Spleen (tissue), 11 donors: ENCODE measurements around the gene KIF6. TPM values are rescaled to one million over a fixed set of nuclear protein-coding genes. Genes with fewer than 3 reads are reported as not detected.

Source experiments
- DNase-seq: peaks from one replicate; pipeline ENCODE4 v3.0.0-alpha.2; 2020
- H3K27ac ChIP-seq, 8 donors: fragments of 200-600 bp; sonication (generic) in 7 of 8; 1 replicate in 4 of 8; 2 replicates in 4 of 8; pipeline versions ENCODE4 v1.5.0 to v1.8.0; 2016 to 2021; ENCODE audit warnings: inconsistent platforms in 4 of 8, mild to moderate bottlenecking in 4 of 8, moderate library complexity in 1 of 8
- H3K27me3 ChIP-seq, 7 donors: fragments of 200-600 bp; sonication (generic) in 6 of 7; replicated peaks in 1 of 7; 1 replicate in 4 of 7; 2 replicates in 3 of 7; pipeline versions ENCODE4 v1.5.0 to v1.8.0; 2016 to 2021; ENCODE audit warnings: inconsistent platforms in 3 of 7, mild to moderate bottlenecking in 1 of 7
- H3K36me3 ChIP-seq, 6 donors: fragments of 200-600 bp; sonication (generic) in 5 of 6; 1 replicate in 4 of 6; 2 replicates in 2 of 6; pipeline versions ENCODE4 v1.5.0 to v1.8.0; 2016 to 2021; ENCODE audit warnings: inconsistent platforms in 2 of 6
- H3K4me1 ChIP-seq, 6 donors: fragments of 200-600 bp; sonication (generic) in 5 of 6; 1 replicate in 3 of 6; 2 replicates in 3 of 6; pipeline versions ENCODE4 v1.5.0 to v1.8.0; 2016 to 2021; ENCODE audit warnings: inconsistent platforms in 3 of 6
- H3K4me3 ChIP-seq, 8 donors: fragments of 200-600 bp; sonication (generic) in 7 of 8; 1 replicate in 4 of 8; 2 replicates in 4 of 8; pipeline versions ENCODE4 v1.5.0 to v1.8.0; 2016 to 2021; ENCODE audit warnings: inconsistent platforms in 4 of 8, mild to moderate bottlenecking in 4 of 8, moderate library complexity in 2 of 8
- H3K9me3 ChIP-seq, 8 donors: fragments of 200-600 bp; sonication (generic) in 7 of 8; 1 replicate in 4 of 8; 2 replicates in 4 of 8; pipeline versions ENCODE4 v1.5.0 to v1.8.0; 2016 to 2021; ENCODE audit warnings: inconsistent platforms in 4 of 8
- POLR2A ChIP-seq, 3 donors: fragments of 450-650 bp; IDR thresholded peaks; one replicate each; pipeline ENCODE4 v1.5.1; 2017; ENCODE audit warnings: antibody characterized with exemption in 3 of 3, mild to moderate bottlenecking in 1 of 3
- POLR2AphosphoS5 ChIP-seq, 3 donors: sonication (generic); formaldehyde crosslinking; IDR thresholded peaks; one replicate each; pipeline ENCODE4 v1.5.1; 2017; ENCODE audit warnings: antibody characterized with exemption in 3 of 3
- WGBS, 5 donors: extraction: QIAGEN DNeasy Blood & Tissue Kit in 3 of 5; methylation state at CpG; one replicate each; pipeline versions ENCODE4 v1.1.5 to v1.1.7; 2013 to 2018; 5-methylcytosine and 5-hydroxymethylcytosine counted together
- intact Hi-C: fragments of 100-400 bp; cut with DNase I; formaldehyde crosslinking; loops from one replicate; pipeline ENCODE4 v1.15.0; 2023; ENCODE audit warnings: low total_unique reads
- polyA plus RNA-seq, 3 donors: library from polyadenylated mRNA; stranded (reverse); fragments of 200-250 nt; gene quantifications; one replicate each; pipeline ENCODE4 v1.2.1, GENCODE V29; 2013
- total RNA-seq, 7 donors: library from RNA; depleted of rRNA in 3 of 7; stranded (reverse); fragments of >200 nt in 3 of 7; fragmentation: NEBNext Ultra II Directional in 4 of 7; extraction: Animal tissue kit (Norgen Biotek cat#: 25700) in 4 of 7; gene quantifications; one replicate each; pipeline versions ENCODE4 v1.1.0 to v1.2.1, GENCODE V29; 2016 to 2021
- TF ChIP-seq, protein P1 (sequence below), 11 experiments: fragments of 200-600 bp in 7 of 11; fragments of 450-650 bp in 4 of 11; sonication (generic) in 4 of 11; IDR thresholded peaks in 8 of 11; conservative IDR thresholded peaks in 3 of 11; 1 replicate in 7 of 11; 2 replicates in 4 of 11; pipeline versions ENCODE4 v1.4.0 to v1.8.0; 2016 to 2021; ENCODE audit warnings: antibody characterized with exemption in 11 of 11, inconsistent platforms in 4 of 11, mild to moderate bottlenecking in 1 of 11
- donor health status: healthy with polysubstance abuse.
- donor health status: DM: no; HTN: no; CAD: no; lungs with moderate emphysema.
- donor health status: DM: no; HTN: no; CAD: no.
- donor health status: Bipolar disorder and iron deficiency.
- donor health status: healthy.
- donor health status: DM: no; HTN: no; CAD: no.
- donor health status: DM: yes; HTN: yes; CAD: no.

Gene KIF6
- total and polyA plus RNA-seq, 10 donors: 0.10 to 0.75 (median 0.24) TPM; not detected in 3

DNA sequence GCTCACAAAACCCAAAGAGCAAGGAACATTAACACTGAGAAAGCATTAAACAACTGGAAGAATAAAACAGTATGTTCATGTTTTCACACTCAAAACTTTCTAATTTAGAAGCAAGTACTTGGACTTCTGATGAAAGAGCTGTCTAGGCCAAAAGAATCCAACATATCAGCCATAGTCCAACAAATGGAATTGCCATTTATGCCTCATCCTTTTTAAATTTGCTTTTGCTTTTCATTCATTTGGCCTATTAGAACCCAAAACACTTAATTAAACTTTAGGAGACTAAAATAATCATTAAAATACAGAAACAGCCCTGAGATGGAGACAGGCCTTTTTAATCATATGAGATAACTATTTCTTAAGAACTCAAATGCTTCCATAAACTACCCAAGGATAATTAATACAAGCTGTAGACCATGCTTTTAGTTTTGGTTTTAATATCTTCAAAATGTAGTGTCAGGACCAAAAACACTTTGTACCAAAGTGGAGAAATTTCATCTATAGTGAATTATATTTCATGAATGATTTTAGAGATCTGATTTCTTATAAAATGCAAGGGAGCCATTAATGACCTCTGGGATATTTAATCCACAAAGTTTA lies 166.5 kb downstream of the KIF6 start:
- Histone ChIP-seq H3K27me3 (no peaks in the 10 kb centered on the region), H3K36me3 (no peaks in the 10 kb centered on the region), H3K9me3 (no peaks in the 10 kb centered on the region), H3K27ac (no peak overlapping the region), H3K4me1 (no peaks in the 10 kb centered on the region), H3K4me3 (no peak overlapping the region)
- TF ChIP-seq POLR2A (IDR thresholded peaks at IDR 0.05) (no peak), POLR2AphosphoS5 (IDR thresholded peaks at IDR 0.05) (no peak)
- TF ChIP-seq, protein P1, sequence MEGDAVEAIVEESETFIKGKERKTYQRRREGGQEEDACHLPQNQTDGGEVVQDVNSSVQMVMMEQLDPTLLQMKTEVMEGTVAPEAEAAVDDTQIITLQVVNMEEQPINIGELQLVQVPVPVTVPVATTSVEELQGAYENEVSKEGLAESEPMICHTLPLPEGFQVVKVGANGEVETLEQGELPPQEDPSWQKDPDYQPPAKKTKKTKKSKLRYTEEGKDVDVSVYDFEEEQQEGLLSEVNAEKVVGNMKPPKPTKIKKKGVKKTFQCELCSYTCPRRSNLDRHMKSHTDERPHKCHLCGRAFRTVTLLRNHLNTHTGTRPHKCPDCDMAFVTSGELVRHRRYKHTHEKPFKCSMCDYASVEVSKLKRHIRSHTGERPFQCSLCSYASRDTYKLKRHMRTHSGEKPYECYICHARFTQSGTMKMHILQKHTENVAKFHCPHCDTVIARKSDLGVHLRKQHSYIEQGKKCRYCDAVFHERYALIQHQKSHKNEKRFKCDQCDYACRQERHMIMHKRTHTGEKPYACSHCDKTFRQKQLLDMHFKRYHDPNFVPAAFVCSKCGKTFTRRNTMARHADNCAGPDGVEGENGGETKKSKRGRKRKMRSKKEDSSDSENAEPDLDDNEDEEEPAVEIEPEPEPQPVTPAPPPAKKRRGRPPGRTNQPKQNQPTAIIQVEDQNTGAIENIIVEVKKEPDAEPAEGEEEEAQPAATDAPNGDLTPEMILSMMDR (IDR thresholded peaks at IDR 0.05 in 8 of 11, conservative IDR thresholded peaks at IDR 0.05 in 3 of 11): no peak
- no peak for DNase-seq
- intact Hi-C loops: no loop called here

DNA sequence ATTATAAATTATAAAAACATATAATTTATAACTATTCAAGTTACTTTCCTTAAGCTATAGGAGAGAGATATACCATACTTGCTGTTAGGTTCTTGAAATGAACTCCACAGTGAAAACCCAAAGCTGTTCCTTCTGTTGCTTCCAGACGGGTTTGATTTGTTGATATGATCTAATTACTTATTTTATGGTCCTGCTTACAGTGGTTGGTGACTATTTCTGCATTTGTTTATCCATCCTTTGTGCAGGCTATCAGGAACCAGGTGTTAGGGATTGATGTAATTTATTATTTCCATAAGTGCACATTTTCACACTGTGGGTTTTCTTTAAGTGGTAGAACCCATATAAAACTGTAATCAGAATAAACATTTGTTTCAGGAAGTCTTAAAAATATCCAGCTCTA lies 167.1 kb downstream of the KIF6 start:
- Histone ChIP-seq H3K36me3 (no peaks in the 10 kb centered on the region), H3K9me3 (no peaks in the 10 kb centered on the region), H3K27ac (no peak overlapping the region), H3K4me1 (no peaks in the 10 kb centered on the region), H3K4me3 (no peak overlapping the region), H3K27me3 (no peaks in the 10 kb centered on the region)
- no peak for TF ChIP-seq POLR2A (IDR thresholded peaks at IDR 0.05)
- TF ChIP-seq, protein P1 (IDR thresholded peaks at IDR 0.05 in 8 of 11, conservative IDR thresholded peaks at IDR 0.05 in 3 of 11): no peak
- no peak for TF ChIP-seq POLR2AphosphoS5 (IDR thresholded peaks at IDR 0.05)
- 39 to 66% (median 60%) methylated on average over 1 of the region's 1 CpG for WGBS, 5 donors
- DNase-seq: no peak
- intact Hi-C loops: no loop called here

DNA sequence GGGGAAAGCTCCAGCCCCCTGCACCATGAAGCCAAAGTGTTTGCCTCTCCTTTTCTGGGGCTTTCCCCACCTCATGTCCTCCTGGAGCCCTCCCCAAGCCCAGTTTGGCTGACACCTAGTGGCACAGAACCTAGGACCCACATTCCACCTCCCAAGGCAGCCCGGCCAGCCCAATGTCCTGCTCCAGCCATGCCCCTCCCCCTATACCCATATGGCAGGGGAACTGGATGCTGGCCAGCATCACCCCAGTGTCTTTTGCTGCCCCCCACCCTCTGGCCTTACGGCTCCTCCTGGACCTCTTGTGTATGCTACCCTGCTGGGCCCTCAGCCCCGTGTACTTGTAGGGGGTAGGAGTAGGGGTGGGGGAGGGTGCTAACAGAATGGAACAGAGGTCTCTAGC lies 170.1 kb downstream of the KIF6 start:
- Histone ChIP-seq H3K27ac (no peak overlapping the region), H3K4me1 (no peaks in the 10 kb centered on the region), H3K4me3 (no peak overlapping the region), H3K9me3 (no peaks in the 10 kb centered on the region), H3K27me3 (peaks cover 0 to 3% (median 0%) of the 10 kb centered on the region in 7 donors), H3K36me3 (no peaks in the 10 kb centered on the region)
- intact Hi-C loops: no loop called here
- DNase-seq: no peak
- TF ChIP-seq POLR2AphosphoS5 (IDR thresholded peaks at IDR 0.05): no peak
- no peak for TF ChIP-seq POLR2A (IDR thresholded peaks at IDR 0.05)
- TF ChIP-seq, protein P1 (IDR thresholded peaks at IDR 0.05 in 8 of 11, conservative IDR thresholded peaks at IDR 0.05 in 3 of 11): no peak
- 78 to 88% (median 84%) methylated on average over 3 of the region's 3 CpGs for WGBS, 5 donors

DNA sequence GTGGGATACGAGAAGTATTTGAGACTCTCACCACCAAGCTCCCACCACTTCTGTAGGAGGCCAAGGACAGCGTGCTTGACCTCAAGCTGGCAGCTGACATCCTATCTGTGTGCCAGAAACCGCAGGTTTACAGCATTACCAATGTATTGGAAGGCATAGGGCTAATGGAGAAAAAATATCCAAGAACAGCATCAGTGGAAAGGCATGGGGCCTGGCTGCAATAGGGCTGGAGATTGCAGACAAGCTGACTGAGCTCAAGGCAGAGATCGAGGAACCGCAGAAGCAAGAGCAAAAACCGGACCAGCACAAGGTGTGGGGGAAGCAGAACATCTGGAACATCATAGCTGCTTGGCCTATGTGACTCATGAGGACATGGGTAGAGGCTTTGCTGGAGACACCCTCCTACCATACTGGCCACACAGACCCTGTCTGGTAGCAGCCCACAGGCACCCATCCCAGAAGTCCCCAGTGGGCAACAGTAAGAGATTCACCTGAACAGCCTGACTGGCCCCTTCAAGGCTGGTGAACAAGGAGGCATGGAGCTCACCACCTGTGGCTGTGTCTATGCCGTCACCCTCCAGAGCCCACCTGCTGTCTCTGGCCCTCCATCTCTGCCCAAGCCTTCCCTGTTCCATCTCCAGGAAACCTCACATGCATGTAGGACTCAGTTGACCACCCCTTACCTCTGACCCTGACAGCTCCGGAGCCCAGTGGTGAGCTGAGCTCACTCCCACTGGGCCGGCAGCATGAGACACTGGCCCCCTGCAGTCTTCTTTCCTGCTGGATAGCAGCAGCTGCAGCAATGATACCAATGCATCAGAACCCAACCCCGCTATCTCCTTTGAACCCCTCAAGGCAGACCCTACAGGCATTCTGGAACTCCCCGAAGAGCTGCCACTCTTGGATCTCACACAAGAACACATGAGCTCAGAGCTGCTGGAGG lies 171.1 kb downstream of the KIF6 start:
- intact Hi-C loops: no loop called here

More for the DNA sequence above, 171.1 kb downstream of the KIF6 start:
- DNase-seq: no peak
- Histone ChIP-seq H3K27me3 (peaks cover 0 to 5% (median 0%) of the 10 kb centered on the region in 7 donors), H3K4me1 (no peaks in the 10 kb centered on the region), H3K4me3 (no peak overlapping the region), H3K9me3 (no peaks in the 10 kb centered on the region), H3K36me3 (no peaks in the 10 kb centered on the region), H3K27ac (no peak overlapping the region)
- WGBS, 5 donors: 80 to 91% (median 84%) methylated on average over 11 of the region's 11 CpGs
- TF ChIP-seq POLR2AphosphoS5 (IDR thresholded peaks at IDR 0.05): no peak
- TF ChIP-seq POLR2A (IDR thresholded peaks at IDR 0.05): no peak
- TF ChIP-seq, protein P1 (IDR thresholded peaks at IDR 0.05 in 8 of 11, conservative IDR thresholded peaks at IDR 0.05 in 3 of 11): no peak
